GM20000 (cell line): Measurements from ENCODE around the gene PYGO2.

ENCODE experiments used
- DNase-seq: peaks from one replicate; pipeline ENCODE4 v3.0.0; 2012; ENCODE audit warnings: low spot score
- TF ChIP-seq, protein P1 (sequence below): IDR thresholded peaks from 2 replicates; pipeline ENCODE4 v1.5.1; 2012; ENCODE audit warnings: mild to moderate bottlenecking, control low read depth; ENCODE audit errors: extremely low read depth, missing control alignments

Gene PYGO2

DNA sequence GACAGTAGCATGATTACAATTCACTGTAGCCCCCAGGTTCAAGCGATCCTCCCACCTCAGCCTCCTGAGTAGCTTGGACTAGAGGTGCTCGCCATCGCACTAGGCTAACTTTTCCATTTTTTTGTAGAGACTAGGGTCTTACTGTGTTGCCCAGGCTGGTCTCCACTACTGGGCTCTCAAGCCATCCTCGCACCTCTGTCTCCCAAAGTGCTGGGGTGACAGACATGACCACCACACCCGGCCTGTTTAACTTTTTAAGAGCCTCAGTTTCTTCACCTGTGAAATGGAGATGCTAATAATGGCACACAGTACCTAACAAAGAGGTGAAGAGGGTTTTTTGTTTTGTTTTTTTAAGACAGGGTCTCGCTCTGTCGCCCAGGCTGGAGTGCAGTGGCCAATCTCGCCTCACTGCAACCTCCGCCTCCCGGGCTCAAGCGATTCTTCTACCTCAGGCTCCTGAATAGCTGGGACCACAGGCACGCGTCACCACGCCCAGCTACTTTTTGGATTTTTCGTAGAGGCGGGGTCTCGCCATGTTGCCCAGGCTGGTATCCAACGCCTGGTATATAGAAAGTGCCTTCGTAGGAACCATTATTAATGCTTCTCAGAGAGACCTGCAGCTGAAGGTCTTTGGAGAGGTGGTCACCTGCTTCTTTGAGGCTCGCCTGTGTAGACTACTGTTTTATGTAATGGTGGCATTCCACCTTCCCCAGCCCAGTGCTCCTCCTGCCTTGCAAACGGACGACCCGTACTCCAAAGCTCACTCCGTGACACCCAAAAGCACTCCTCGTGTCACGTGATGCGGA is 25.6 kb downstream of the PYGO2 start:
- peak; percentile 31 for DNase-seq
- TF ChIP-seq, protein P1, sequence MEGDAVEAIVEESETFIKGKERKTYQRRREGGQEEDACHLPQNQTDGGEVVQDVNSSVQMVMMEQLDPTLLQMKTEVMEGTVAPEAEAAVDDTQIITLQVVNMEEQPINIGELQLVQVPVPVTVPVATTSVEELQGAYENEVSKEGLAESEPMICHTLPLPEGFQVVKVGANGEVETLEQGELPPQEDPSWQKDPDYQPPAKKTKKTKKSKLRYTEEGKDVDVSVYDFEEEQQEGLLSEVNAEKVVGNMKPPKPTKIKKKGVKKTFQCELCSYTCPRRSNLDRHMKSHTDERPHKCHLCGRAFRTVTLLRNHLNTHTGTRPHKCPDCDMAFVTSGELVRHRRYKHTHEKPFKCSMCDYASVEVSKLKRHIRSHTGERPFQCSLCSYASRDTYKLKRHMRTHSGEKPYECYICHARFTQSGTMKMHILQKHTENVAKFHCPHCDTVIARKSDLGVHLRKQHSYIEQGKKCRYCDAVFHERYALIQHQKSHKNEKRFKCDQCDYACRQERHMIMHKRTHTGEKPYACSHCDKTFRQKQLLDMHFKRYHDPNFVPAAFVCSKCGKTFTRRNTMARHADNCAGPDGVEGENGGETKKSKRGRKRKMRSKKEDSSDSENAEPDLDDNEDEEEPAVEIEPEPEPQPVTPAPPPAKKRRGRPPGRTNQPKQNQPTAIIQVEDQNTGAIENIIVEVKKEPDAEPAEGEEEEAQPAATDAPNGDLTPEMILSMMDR, result no peak

DNA sequence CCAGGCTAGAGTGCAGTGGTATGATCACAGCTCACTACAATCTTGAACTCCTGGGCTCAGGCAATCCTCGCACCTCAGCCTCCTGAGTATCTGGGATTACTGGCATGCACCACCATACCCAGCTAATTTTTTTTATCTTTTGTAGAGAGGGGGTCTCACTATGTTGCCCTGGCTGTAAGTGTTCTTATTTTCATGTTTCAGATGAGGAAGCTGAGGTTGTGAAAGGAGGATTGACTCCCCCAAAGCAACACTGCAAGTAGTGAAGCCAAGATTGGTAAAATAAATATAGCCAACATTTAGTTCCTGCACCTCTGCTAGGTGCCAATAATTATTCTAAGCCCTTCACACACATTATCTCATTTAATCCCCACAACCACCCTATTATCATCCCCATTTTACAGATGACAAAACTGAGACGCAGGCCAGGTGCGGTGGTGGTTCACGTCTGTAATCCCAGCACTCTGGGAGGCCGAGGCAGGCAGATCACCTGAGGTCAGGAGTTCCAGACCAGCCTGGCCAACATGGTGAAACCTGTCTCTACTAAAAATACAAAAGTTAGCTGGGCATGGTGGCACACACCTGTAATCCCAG is 27.1 kb downstream of the PYGO2 start:
- TF ChIP-seq, protein P1, result no peak

GRCh38 chr1:154931940-154932487 is 29.6 kb downstream of the PYGO2 start:
- no peak for DNase-seq
- TF ChIP-seq, protein P1, result no peak

More for the DNA sequence above, 27.1 kb downstream of the PYGO2 start:
- no peak for DNase-seq

- TF ChIP-seq, protein P1, result no peak
- DNase-seq, result no peak
Measured at GRCh38 chr1:154926201-154926600, 35.4 kb downstream of the PYGO2 start.

GRCh38 chr1:154925335-154926170 is 36.0 kb downstream of the PYGO2 start:
- TF ChIP-seq, protein P1, result no peak
- DNase-seq, result no peak

DNA sequence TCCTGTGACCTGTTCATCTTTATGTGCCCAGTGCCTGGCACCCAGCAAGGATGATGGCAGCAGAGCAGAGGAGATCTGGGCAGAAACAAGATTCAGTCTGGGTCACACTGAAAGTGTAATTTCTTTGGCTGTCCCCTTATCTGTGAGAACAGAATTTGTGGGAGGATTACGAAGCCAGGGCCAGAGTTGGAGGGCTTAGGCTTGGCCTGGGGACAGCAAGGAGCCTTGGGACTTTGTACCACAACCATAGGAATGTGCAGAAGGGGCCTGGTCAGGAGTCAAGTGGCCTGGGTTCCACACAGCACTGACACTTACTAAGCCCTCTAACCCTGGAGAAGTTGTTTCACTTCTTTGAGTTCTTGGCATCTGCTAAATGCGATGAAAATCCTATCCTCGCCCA is 37.9 kb downstream of the PYGO2 start:
- TF ChIP-seq, protein P1, result no peak
- DNase-seq, result no peak

DNA sequence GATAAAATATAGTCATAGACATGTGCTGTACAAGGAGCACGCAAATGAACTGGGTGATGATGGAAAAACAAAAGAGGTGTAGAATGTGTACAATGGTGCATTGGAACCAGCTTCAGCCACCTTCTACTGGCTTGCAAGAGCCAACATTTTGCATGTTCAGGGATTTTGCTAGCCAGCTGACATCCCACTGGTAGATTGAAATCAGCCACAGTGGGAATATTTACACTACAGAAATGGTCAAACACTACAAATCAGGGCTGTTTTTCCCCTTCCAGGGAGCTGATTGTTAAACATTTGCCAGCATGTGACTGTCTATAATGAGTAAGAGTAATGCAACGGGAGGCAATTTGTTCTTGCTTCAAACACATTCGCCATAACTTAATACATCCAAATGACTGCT is 48.3 kb downstream of the PYGO2 start:
- TF ChIP-seq, protein P1, result no peak

More for the DNA sequence above, 48.3 kb downstream of the PYGO2 start:
- no peak for DNase-seq
